Stomach smooth muscle (tissue), 2 donors: ENCODE results near the gene AHCYL2.
"Not testable (repeated sequence)": the region's sequence is repeated elsewhere in the genome, so short reads cannot be mapped to it uniquely, and the experiment has no call there.

Experiments
- H3K27ac ChIP-seq: one replicate; pipeline ENCODE4 v1.7.0; 2013; ENCODE audit warnings: mild to moderate bottlenecking, low read length, inconsistent platforms
- H3K27me3 ChIP-seq, 2 donors: one replicate each; pipeline ENCODE4 v1.7.0; 2013; ENCODE audit warnings: low read length in 2 of 2; ENCODE audit not compliant: insufficient read depth in 2 of 2, control insufficient read depth in 1 of 2
- H3K36me3 ChIP-seq, 2 donors: one replicate each; pipeline ENCODE4 v1.7.0; 2013; ENCODE audit warnings: low read length in 2 of 2; ENCODE audit not compliant: control insufficient read depth in 2 of 2, insufficient read depth in 2 of 2
- H3K4me1 ChIP-seq: one replicate; pipeline ENCODE4 v1.7.0; 2013; ENCODE audit warnings: low read length; ENCODE audit not compliant: control insufficient read depth, insufficient read depth
- H3K4me3 ChIP-seq, 2 donors: one replicate each; pipeline ENCODE4 v1.7.0; 2013; ENCODE audit warnings: low read length in 2 of 2
- H3K9ac ChIP-seq, 2 donors: one replicate each; pipeline ENCODE4 v1.7.0; 2013; ENCODE audit warnings: low read length in 2 of 2, mild to moderate bottlenecking in 1 of 2
- H3K9me3 ChIP-seq, 2 donors: one replicate each; pipeline ENCODE4 v1.7.0; 2013; ENCODE audit warnings: low read length in 2 of 2; ENCODE audit not compliant: control insufficient read depth in 2 of 2
- donor health status: healthy.
- donor health status: Pancreatic carcinoma.

The AHCYL2 gene

DNA sequence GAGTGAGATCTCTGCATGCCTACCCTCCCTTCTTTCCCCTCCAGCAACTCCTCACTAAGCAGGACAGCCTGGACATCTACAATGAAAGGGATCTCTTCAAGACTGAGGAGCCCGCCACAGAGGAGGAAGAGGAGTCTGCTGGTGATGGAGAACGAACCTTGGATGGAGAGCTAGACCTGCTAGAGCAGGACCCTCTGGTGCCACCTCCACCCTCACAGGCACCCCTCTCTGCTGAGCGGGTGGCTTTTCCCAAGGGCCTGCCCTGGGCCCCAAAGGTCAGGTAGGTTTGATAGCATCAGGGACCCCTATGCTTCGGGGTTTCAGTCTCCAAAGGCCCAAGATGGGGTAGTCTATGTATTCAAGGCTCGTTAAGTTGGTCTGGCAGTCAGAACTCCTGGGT lies 233.3 kb downstream of the AHCYL2 start:
- Histone ChIP-seq H3K9me3 (no peaks in the 10 kb centered on the region), H3K36me3 (no peaks in the 10 kb centered on the region), H3K27me3 (no peaks in the 10 kb centered on the region), H3K27ac (no peak overlapping the region), H3K9ac (no peak overlapping the region), H3K4me3 (no peak overlapping the region), H3K4me1 (no peaks in the 10 kb centered on the region)

DNA sequence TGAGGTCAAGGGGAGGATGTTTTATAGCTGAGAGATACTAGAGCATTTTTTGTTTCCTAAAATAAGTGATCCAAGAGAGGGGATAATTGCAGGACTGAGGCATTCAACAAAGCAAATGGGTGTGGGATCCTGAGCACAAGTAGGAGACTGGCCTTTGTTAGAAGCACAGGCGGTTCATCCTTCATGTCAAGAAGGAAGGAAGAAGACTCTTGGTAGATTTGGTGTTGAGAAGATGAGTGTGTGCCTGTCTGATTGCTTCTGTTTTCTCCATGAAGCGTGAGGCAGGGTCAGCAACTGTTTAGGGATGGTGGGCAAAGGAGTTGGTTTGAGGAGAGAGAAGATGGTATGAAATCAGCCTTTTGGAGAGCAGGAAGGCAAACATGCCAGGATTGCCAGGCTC lies 237.0 kb downstream of the AHCYL2 start:
- Histone ChIP-seq H3K36me3 (no peaks in the 10 kb centered on the region), H3K9ac (no peak overlapping the region), H3K27me3 (no peaks in the 10 kb centered on the region), H3K4me1 (no peaks in the 10 kb centered on the region), H3K27ac (no peak overlapping the region), H3K4me3 (no peak overlapping the region), H3K9me3 (no peaks in the 10 kb centered on the region)

DNA sequence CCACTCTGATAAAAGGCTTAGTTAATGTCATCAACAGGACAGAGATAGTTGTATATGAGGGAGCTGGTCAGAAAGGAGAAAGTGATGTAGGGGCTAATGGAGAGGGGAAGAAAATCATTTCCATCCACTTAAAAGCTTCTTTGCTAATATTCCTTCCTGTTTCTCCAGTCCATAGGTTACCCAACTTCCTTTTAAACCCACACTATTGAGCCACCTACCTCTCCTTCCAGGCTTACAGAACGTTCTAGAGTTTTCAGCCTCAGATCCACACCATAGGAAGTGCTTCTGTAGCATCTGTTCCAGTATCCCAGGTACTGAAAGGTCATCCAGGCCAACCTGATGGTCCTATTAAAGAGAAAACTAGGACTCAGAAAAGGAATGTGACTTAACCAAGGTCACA lies 237.6 kb downstream of the AHCYL2 start:
- Histone ChIP-seq H3K4me3 (no peak overlapping the region), H3K9me3 (no peaks in the 10 kb centered on the region), H3K27me3 (no peaks in the 10 kb centered on the region), H3K36me3 (no peaks in the 10 kb centered on the region), H3K27ac (no peak overlapping the region), H3K9ac (no peak overlapping the region), H3K4me1 (no peaks in the 10 kb centered on the region)

DNA sequence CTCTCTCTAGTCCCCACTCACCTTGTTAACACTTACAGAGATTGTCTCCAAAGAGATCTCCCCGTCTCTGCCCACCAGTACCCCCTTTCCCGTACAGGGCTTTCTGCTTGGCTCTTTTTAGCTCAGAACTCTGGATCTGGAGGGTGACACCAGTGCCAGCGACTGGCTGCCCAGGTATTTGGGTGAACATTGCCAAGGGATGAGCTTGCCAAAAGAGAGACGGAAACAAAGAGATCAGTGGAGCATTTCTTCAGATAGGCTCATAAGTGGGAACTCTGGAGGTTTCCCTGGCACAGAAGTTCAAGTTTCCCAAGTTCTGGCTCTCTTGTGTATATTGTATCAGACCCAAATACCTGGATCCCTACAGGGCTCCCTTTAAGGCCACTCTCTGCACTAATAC lies 239.4 kb downstream of the AHCYL2 start:
- Histone ChIP-seq H3K4me1 (no peaks in the 10 kb centered on the region), H3K9ac (no peak overlapping the region), H3K36me3 (no peaks in the 10 kb centered on the region), H3K9me3 (no peaks in the 10 kb centered on the region), H3K27me3 (no peaks in the 10 kb centered on the region), H3K4me3 (no peak overlapping the region), H3K27ac (no peak overlapping the region)

DNA sequence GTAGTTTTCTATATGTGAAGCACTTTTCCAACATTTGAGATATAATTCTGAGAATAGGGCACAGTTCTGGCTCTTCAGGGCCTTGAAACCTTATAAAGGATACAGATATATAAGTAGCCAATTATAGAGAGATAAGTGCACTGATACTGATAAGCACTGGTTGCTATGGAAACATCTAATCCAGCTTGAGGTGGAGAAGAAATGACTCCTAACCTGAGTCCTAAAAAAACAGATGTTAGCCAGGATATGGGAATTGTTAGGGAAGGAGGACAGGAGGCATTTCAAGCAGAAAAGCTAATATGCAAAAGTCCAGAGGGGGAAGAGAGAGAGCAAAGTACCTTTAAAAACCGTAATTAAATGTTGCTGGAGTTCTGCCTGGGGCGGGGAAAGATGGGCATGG lies 240.2 kb downstream of the AHCYL2 start:
- Histone ChIP-seq H3K4me1 (no peaks in the 10 kb centered on the region), H3K36me3 (no peaks in the 10 kb centered on the region), H3K4me3 (no peak overlapping the region), H3K9me3 (no peaks in the 10 kb centered on the region), H3K9ac (no peak overlapping the region), H3K27ac (no peak overlapping the region), H3K27me3 (no peaks in the 10 kb centered on the region)

DNA sequence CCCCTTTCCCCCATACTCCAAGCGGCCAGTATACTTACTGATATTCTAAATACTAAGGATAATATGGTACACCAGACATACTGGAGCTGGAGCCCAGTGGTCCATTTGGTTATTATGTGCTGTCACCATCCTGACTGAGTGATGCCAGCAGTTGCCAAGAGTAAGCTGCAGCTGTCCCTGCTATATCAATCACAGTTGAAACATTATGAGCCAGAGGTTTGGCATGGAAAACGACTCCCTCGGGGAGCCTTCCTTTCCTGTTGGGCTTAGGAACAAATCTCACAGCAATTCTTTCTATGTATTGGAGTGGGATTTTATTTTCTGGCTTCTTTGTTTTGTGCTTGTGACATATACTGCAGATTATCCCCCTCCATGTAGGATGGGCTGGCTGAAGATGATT lies 242.0 kb downstream of the AHCYL2 start:
- no peak overlapping the region for H3K4me3 ChIP-seq
- H3K27me3 ChIP-seq, result no peaks in the 10 kb centered on the region
- H3K27ac ChIP-seq, result no peak overlapping the region
- no peaks in the 10 kb centered on the region for H3K9me3 ChIP-seq
- no peaks in the 10 kb centered on the region for H3K4me1 ChIP-seq
- no peak overlapping the region for H3K9ac ChIP-seq
- no peaks in the 10 kb centered on the region for H3K36me3 ChIP-seq

DNA sequence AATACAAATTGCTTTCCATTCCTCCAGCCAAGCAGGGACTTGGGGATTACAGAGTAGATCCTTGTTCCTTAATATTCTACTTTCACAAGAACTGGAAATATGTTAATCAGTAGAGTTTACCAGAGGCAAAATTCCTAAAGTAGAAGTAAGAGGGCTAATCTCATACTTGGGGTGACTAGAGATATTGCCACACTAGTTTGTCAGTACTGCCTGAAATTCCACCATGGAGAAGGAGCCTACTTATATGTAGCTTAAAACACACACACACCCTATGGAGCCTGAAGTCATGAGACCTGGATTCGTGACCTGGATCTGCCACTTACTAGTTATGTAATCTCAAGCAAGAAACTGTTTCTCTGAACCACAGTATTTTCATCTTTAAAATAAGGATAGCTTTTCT lies 243.3 kb downstream of the AHCYL2 start:
- Histone ChIP-seq H3K9me3 (no peaks in the 10 kb centered on the region), H3K9ac (no peak overlapping the region), H3K4me3 (no peak overlapping the region), H3K36me3 (no peaks in the 10 kb centered on the region), H3K27ac (no peak overlapping the region), H3K27me3 (no peaks in the 10 kb centered on the region), H3K4me1 (no peaks in the 10 kb centered on the region)

DNA sequence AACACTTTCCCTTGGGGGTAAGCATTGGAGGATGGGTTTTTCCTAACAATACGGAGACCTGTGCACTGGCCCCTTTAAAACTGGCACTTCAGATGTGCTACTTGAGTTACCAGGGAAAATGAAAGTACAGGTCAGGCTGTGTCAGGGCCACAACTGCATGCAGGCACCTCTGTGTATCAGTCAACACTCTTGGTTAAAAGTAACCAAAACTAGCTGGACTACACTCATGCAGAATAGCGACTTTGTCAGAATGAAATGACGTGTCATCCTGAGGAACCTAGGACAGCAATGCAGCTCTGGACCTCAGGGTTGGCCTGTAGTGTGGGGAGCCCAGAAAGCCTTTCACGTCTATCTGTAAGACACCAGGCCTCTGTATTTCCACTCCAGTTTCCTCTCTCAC lies 243.7 kb downstream of the AHCYL2 start:
- H3K4me3 ChIP-seq, result no peak overlapping the region
- H3K27ac ChIP-seq, result no peak overlapping the region

DNA sequence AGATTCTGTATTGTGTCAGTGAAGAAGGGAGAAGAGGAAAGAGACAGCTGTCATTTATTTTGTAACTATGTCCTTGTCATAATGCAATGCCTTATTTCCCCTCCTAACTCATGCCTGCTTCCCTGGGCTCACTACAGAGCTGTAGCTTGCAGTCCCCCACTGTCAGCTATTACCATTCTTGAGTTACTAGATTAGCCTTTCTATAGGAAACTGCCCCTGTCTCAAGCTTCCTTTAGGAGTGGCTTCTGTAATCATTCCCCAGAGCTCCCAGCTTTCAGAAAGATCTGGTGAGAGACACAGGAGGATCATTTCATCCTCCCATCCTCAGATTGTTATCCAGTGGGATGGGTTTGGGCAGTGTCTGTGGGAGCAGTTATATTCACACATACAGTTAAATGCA lies 245.1 kb downstream of the AHCYL2 start:
- Histone ChIP-seq H3K4me1 (no peaks in the 10 kb centered on the region), H3K9ac (no peak overlapping the region), H3K36me3 (no peaks in the 10 kb centered on the region), H3K27ac (no peak overlapping the region), H3K4me3 (no peak overlapping the region), H3K9me3 (no peaks in the 10 kb centered on the region), H3K27me3 (no peaks in the 10 kb centered on the region)

More for the DNA sequence above, 243.7 kb downstream of the AHCYL2 start:
- no peaks in the 10 kb centered on the region for H3K9me3 ChIP-seq
- H3K27me3 ChIP-seq, result no peaks in the 10 kb centered on the region
- no peaks in the 10 kb centered on the region for H3K36me3 ChIP-seq
- no peaks in the 10 kb centered on the region for H3K4me1 ChIP-seq
- no peak overlapping the region for H3K9ac ChIP-seq

DNA sequence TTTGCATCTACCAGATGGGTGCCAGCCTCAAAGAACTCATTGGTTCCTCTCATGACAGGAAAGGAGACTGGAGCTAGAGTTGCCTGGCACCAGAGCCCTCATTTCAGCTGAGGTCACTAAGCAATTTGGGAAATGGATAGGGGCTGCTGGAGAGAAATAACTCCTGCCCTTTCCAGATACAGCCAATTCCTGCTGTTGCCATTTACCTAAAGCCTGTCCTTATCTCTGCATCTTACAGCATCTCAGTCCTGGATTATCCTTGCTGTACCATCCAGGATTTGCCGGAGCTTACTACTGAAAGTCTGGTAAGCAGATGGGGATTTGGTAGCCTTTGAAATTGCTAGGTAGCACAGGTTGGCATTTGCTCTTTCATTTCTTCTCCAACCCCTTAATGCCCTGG lies 245.6 kb downstream of the AHCYL2 start:
- Histone ChIP-seq H3K9me3 (no peaks in the 10 kb centered on the region), H3K9ac (no peak overlapping the region), H3K4me3 (no peak overlapping the region), H3K27me3 (no peaks in the 10 kb centered on the region), H3K27ac (no peak overlapping the region), H3K4me1 (no peaks in the 10 kb centered on the region), H3K36me3 (no peaks in the 10 kb centered on the region)

DNA sequence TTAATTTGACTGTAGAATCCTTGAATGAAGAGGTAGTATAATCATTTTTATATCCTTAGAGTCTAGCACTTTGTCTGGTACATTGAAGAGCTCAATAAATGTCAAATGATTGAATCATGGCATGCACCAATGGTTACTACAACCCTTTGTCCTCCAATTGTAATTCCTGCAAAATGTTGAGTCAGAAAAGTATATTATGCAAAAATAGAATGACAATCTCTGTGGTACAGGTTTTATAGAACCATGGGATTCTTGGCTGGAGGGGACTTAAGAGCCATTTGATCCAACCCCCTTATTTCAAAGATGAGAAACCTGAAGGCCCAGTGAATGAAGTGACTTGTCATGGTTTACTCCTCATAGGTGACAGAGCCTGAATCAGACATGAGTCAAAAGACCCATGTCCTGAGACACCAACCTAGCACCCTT lies 246.6 kb downstream of the AHCYL2 start:
- H3K4me1 ChIP-seq, result no peaks in the 10 kb centered on the region
- H3K27ac ChIP-seq, result no peak overlapping the region
- H3K4me3 ChIP-seq, result no peak overlapping the region
- H3K27me3 ChIP-seq, result no peaks in the 10 kb centered on the region
- H3K9me3 ChIP-seq, result no peaks in the 10 kb centered on the region
- no peak overlapping the region for H3K9ac ChIP-seq
- H3K36me3 ChIP-seq, result no peaks in the 10 kb centered on the region

DNA sequence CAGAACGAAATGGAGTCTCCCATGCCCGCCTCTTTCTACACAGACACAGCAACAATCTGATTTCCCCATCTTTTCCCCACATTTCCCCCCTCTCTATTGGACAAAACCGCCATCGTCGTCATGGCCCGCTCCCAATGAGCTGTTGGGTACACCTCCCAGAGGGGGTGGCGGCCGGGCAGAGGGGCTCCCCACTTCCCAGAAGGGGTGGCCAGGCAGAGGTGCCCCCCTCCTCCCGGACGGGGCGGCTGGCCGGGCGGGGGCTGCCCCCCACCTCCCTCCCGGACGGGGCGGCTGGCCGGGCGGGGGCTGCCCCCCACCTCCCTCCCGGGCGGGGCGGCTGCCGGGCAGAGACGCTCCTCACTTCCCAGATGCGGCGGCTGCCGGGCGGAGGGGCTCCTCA lies 251.1 kb downstream of the AHCYL2 start:
- H3K4me3 ChIP-seq, H3K9me3 ChIP-seq, H3K4me1 ChIP-seq, H3K9ac ChIP-seq, H3K27ac ChIP-seq, H3K36me3 ChIP-seq, H3K27me3 ChIP-seq: not testable (repeated sequence)
